ENCODE data around the gene UNC80.

UNC80 gene

DNA sequence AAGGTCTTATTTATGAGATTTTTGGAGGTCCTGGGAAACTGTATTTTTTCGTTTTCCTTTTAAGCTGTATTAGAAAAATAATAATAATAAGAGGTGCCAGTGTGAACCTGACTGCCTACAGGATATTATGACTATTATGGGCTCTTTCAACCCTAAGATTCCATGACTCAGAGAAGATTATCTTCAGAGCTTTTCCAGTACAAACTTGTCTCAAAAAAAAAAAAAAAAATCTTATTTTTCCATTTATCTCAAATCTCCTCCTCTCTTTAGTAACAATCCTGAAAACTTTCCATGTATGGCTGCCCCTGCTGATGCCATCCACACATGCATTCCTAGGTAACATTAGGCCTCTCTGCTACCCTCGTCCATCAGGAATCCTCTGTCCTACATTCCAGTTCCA, 194.1 kb downstream of the UNC80 start:
- Histone ChIP-seq H3K36me3 (ENCODE audit: control insufficient read depth, insufficient read depth, low read length) (no peaks in the 10 kb centered on the region), H3K27ac (ENCODE audit: low read depth, low read length, severe bottlenecking) (no peak overlapping the region), H3K9me3 (ENCODE audit: control insufficient read depth, low read length) (no peaks in the 10 kb centered on the region), H3K4me1 (ENCODE audit: control insufficient read depth, insufficient read depth, low read length, poor library complexity, severe bottlenecking) (no peaks in the 10 kb centered on the region), H3K4me3 (ENCODE audit: extremely low read depth, insufficient read depth, low read length, poor library complexity, severe bottlenecking) (no peak overlapping the region)
- no CpG with 5 or more reads among the region's 2 CpGs for WGBS, 2 experiments (ENCODE audit: insufficient coverage in 2 of 2)

DNA sequence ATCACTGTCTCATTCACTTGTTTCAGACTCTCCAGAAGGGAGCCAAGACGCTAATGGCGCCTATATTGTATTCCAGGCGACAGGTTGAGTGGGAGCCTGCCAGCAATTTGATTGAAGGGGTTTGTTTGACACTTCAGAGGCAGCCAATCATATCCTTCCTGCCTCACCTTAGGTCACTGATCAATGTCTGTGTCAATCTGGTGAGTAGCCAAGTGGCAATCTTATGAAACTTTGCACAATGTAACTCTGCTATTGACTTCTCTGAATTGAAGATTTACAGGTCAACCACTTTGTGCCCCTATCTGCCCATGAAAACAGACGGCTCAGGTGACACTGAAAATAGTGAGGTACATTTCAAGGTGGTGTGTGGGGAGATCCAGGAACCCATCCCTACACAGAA, 198.1 kb downstream of the UNC80 start:
- WGBS, 2 experiments (ENCODE audit: insufficient coverage in 2 of 2) = 91 to 100% methylated on average over 3 to 4 of the region's 4 CpGs

DNA sequence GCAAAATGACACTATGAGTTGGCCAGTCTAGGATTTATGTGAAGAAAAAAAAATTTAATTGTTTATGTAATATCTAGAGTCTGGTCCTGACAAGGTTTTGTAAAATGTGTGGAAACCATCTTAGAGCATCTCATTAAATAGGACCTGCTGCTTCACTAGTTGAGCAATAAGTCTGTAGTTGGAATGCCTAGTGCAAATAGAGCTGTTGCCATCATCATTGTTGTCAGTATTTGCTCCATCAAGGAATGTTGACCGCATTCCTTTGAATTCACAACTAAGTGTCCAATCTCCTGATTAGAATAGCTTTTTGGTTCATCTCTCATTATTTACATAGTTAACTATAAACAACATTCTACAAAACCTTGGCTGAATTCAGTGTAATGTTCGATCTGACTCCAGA, 198.6 kb downstream of the UNC80 start:
- Histone ChIP-seq H3K4me1 (ENCODE audit: control insufficient read depth, insufficient read depth, low read length, poor library complexity, severe bottlenecking) (no peaks in the 10 kb centered on the region), H3K27ac (ENCODE audit: low read depth, low read length, severe bottlenecking) (no peak overlapping the region), H3K4me3 (ENCODE audit: extremely low read depth, insufficient read depth, low read length, poor library complexity, severe bottlenecking) (no peak overlapping the region), H3K9me3 (ENCODE audit: control insufficient read depth, low read length) (no peaks in the 10 kb centered on the region), H3K36me3 (ENCODE audit: control insufficient read depth, insufficient read depth, low read length) (no peaks in the 10 kb centered on the region)
- WGBS, 2 experiments (ENCODE audit: insufficient coverage in 2 of 2) = 88 to 94% methylated on average over 1 to 2 of the region's 2 CpGs

More for the DNA sequence above, 198.1 kb downstream of the UNC80 start:
- Histone ChIP-seq H3K36me3 (ENCODE audit: control insufficient read depth, insufficient read depth, low read length) (no peaks in the 10 kb centered on the region), H3K4me3 (ENCODE audit: extremely low read depth, insufficient read depth, low read length, poor library complexity, severe bottlenecking) (no peak overlapping the region), H3K9me3 (ENCODE audit: control insufficient read depth, low read length) (no peaks in the 10 kb centered on the region), H3K4me1 (ENCODE audit: control insufficient read depth, insufficient read depth, low read length, poor library complexity, severe bottlenecking) (no peaks in the 10 kb centered on the region), H3K27ac (ENCODE audit: low read depth, low read length, severe bottlenecking) (no peak overlapping the region)

DNA sequence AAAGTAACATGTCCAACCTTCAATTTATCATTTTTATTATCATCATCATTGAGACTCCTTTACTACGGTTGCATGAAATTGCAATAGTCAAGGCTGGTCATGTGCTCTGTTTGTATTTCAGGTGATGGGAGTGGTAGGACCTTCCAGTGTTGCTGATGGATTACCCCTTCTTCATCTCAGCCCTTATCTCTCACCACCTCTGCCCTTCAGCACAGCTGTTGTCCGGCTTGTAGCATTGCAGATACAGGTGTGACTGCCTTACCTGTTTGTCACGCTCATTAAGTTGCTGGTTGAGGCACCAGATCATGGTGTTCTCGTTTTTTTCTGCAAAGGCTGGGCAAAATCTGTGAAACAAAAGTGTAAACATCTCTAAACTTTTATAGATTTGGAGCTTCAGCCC, 199.1 kb downstream of the UNC80 start:
- no peaks in the 10 kb centered on the region for H3K4me1 ChIP-seq (ENCODE audit: control insufficient read depth, insufficient read depth, low read length, poor library complexity, severe bottlenecking)
- H3K4me3 ChIP-seq (ENCODE audit: extremely low read depth, insufficient read depth, low read length, poor library complexity, severe bottlenecking) = no peak overlapping the region
- no peaks in the 10 kb centered on the region for H3K9me3 ChIP-seq (ENCODE audit: control insufficient read depth, low read length)
- 77 to 84% methylated on average over 2 to 3 of the region's 4 CpGs for WGBS, 2 experiments (ENCODE audit: insufficient coverage in 2 of 2)
- H3K36me3 ChIP-seq (ENCODE audit: control insufficient read depth, insufficient read depth, low read length) = no peaks in the 10 kb centered on the region
- H3K27ac ChIP-seq (ENCODE audit: low read depth, low read length, severe bottlenecking) = no peak overlapping the region

DNA sequence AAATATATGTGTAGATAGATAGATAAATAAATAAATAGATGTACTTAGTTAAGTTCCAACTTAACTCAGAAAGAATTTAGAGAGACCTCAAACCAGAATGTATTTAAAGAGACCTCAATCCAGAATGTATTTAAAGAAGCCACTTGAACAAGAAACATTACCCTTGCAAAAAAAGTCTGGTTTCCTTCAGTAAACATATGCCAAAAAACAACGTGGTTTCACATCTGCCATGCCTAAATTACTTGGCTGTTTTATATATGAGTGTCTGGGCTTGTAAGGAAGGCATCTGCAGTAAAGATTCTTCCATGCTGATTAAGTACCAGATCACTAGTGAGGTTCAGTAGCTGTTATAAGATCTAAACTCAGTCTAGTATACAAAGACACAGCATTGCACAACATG, 201.7 kb downstream of the UNC80 start:
- Histone ChIP-seq H3K4me3 (ENCODE audit: extremely low read depth, insufficient read depth, low read length, poor library complexity, severe bottlenecking) (no peak overlapping the region), H3K36me3 (ENCODE audit: control insufficient read depth, insufficient read depth, low read length) (no peaks in the 10 kb centered on the region), H3K27ac (ENCODE audit: low read depth, low read length, severe bottlenecking) (no peak overlapping the region), H3K9me3 (ENCODE audit: control insufficient read depth, low read length) (no peaks in the 10 kb centered on the region), H3K4me1 (ENCODE audit: control insufficient read depth, insufficient read depth, low read length, poor library complexity, severe bottlenecking) (no peaks in the 10 kb centered on the region)
- WGBS, 2 experiments (ENCODE audit: insufficient coverage in 2 of 2) = no CpG with 5 or more reads among the region's 1 CpG

DNA sequence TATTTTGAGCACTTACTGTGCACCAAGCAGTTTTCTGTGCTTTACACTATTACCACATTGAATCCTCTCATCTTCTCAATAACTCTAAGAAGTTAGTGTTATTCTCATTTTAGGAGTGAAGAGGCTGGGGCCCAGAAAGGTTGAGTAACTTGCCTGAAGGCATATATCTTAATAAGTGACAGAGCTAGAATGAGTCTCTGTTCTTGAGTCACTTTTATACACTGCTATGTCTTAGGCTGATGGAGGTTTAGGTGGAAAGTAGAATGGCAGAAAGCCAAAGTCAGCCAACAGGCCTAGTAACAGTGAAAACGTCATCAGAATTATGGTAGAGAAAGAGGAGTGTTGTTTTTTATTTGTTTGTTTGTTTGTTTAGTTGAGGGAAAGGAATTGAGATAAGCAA, 202.9 kb downstream of the UNC80 start:
- H3K9me3 ChIP-seq (ENCODE audit: control insufficient read depth, low read length) = no peaks in the 10 kb centered on the region
- H3K4me1 ChIP-seq (ENCODE audit: control insufficient read depth, insufficient read depth, low read length, poor library complexity, severe bottlenecking) = no peaks in the 10 kb centered on the region
- H3K27ac ChIP-seq (ENCODE audit: low read depth, low read length, severe bottlenecking) = no peak overlapping the region
- no peaks in the 10 kb centered on the region for H3K36me3 ChIP-seq (ENCODE audit: control insufficient read depth, insufficient read depth, low read length)
- H3K4me3 ChIP-seq (ENCODE audit: extremely low read depth, insufficient read depth, low read length, poor library complexity, severe bottlenecking) = no peak overlapping the region
- 91% methylated on average over 1 of the region's 1 CpG; no CpG with 5 or more reads in 1 of the 2 experiments for WGBS, 2 experiments (ENCODE audit: insufficient coverage in 2 of 2)

DNA sequence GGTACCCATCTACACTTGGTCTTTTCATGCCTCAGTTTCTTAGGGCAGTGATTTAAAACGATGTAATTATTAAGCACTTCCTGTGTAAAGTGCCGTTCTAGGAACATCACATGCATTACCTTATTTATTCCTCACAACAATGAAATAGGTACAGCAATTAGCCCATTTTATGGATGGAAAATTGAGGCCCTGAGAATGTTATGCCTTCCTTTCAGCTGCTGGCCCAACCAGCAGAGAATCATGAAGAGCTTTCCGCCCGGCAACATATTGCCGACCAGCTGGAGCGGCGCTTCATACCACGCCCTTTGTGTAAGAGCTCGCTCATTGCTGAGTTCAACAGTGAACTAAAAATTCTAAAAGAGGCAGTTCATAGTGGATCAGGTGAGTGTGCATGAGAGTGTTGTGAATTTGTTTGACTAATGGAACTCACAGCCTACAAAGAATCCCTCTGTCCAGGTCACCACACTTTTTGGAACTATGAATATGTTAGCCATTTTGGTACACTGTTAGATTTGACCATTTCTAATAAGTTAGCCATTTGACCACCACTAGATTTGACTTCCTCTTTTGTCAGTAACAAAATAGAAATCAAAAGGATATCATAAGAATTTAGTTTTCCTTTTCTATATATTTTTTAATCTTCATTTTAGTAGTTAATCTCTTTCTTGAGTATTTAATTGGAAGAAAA, 205.2 kb downstream of the UNC80 start:
- no peaks in the 10 kb centered on the region for H3K9me3 ChIP-seq (ENCODE audit: control insufficient read depth, low read length)
- H3K4me3 ChIP-seq (ENCODE audit: extremely low read depth, insufficient read depth, low read length, poor library complexity, severe bottlenecking) = no peak overlapping the region
- 92 to 96% methylated on average over 7 to 8 of the region's 9 CpGs for WGBS, 2 experiments (ENCODE audit: insufficient coverage in 2 of 2)

DNA sequence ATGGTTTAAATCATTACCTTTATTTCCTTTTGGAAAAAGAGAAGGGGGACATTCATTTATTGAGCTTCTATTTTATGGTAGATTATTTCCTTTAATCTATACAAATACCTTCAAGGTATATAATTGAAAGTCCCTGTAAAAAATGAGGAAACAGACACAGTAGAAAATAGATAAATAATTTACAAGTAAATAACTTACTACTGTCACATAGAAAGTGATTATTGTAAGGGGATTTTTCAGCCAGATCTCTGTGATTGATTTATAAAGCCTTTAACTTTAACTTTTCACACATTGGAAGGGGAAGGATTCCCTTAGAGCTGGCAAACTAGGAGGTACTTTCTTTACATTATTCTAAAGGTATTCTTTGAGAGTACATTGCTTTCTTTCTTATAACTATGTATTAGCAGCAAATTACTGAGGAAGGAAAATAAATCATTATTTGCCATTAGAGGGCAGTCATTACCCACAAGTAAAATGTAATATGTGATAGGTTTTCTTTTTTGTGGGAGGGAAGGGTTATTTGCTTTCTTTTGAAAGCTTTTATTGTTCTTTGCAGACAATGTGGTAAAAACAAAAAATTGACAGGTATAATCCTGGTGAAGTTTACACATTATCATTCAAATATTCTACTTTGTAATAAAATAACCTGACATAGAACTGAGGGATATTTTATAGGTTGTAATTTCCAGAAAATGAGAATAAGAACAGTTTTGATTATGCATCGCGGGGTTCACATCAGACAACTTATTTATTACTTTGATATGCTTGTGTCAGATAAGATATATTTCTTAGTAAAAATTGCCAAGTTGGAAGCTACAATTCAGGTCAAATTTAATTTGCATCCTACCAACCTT, 206.0 kb downstream of the UNC80 start:
- no peak overlapping the region for H3K4me3 ChIP-seq (ENCODE audit: extremely low read depth, insufficient read depth, low read length, poor library complexity, severe bottlenecking)
- no peak overlapping the region for H3K27ac ChIP-seq (ENCODE audit: low read depth, low read length, severe bottlenecking)
- H3K4me1 ChIP-seq (ENCODE audit: control insufficient read depth, insufficient read depth, low read length, poor library complexity, severe bottlenecking) = no peaks in the 10 kb centered on the region
- no peaks in the 10 kb centered on the region for H3K36me3 ChIP-seq (ENCODE audit: control insufficient read depth, insufficient read depth, low read length)
- H3K9me3 ChIP-seq (ENCODE audit: control insufficient read depth, low read length) = no peaks in the 10 kb centered on the region
- WGBS, 2 experiments (ENCODE audit: insufficient coverage in 2 of 2) = no CpG with 5 or more reads among the region's 2 CpGs

More for the DNA sequence above, 205.2 kb downstream of the UNC80 start:
- Histone ChIP-seq H3K36me3 (ENCODE audit: control insufficient read depth, insufficient read depth, low read length) (no peaks in the 10 kb centered on the region), H3K4me1 (ENCODE audit: control insufficient read depth, insufficient read depth, low read length, poor library complexity, severe bottlenecking) (no peaks in the 10 kb centered on the region), H3K27ac (ENCODE audit: low read depth, low read length, severe bottlenecking) (no peak overlapping the region)

DNA sequence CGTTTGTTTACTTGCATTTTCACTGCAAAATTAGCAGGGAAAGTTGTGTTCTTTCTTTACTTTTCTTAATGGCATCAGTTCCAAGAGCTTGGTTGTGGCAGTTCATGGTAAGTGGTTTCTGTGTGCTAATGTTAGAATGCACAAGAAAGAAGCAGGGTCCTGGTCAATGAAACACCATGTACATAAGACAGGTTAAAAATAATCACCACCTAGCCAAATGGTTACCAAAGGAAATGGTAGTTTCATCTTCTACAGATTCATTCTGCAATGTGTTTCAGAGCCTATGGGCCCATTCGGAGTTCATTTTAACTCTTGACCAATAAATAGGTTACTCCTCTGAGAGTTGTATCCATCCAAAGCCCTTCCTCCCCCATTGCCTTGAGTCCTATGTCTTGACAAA, 212.7 kb downstream of the UNC80 start:
- no peaks in the 10 kb centered on the region for H3K4me1 ChIP-seq (ENCODE audit: control insufficient read depth, insufficient read depth, low read length, poor library complexity, severe bottlenecking)
- H3K27ac ChIP-seq (ENCODE audit: low read depth, low read length, severe bottlenecking) = no peak overlapping the region
- H3K9me3 ChIP-seq (ENCODE audit: control insufficient read depth, low read length) = no peaks in the 10 kb centered on the region
- 86 to 100% methylated on average over 1 of the region's 2 CpGs for WGBS, 2 experiments (ENCODE audit: insufficient coverage in 2 of 2)
- no peaks in the 10 kb centered on the region for H3K36me3 ChIP-seq (ENCODE audit: control insufficient read depth, insufficient read depth, low read length)
- H3K4me3 ChIP-seq (ENCODE audit: extremely low read depth, insufficient read depth, low read length, poor library complexity, severe bottlenecking) = no peak overlapping the region

DNA sequence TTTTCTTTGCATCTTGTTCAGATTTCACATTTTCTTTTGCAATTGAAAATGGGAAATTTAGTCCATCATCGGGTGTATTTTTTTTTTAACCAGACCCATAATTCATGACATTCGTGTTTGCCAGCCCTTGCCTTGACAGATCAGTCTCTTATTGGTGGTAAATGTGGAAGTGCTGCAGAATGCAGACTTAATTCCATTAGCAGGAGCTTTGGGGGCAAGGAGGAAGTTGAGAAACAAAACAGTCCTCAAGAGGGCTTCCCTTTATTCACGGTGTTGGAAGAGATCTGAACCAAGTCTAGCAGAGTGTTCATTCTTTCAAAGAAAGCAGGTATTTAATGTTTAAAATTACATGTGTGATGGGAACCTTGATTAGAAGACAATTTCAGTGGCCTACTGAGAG, 214.2 kb downstream of the UNC80 start:
- Histone ChIP-seq H3K4me1 (ENCODE audit: control insufficient read depth, insufficient read depth, low read length, poor library complexity, severe bottlenecking) (no peaks in the 10 kb centered on the region), H3K4me3 (ENCODE audit: extremely low read depth, insufficient read depth, low read length, poor library complexity, severe bottlenecking) (no peak overlapping the region), H3K36me3 (ENCODE audit: control insufficient read depth, insufficient read depth, low read length) (no peaks in the 10 kb centered on the region), H3K27ac (ENCODE audit: low read depth, low read length, severe bottlenecking) (no peak overlapping the region), H3K9me3 (ENCODE audit: control insufficient read depth, low read length) (no peaks in the 10 kb centered on the region)
- WGBS, 2 experiments (ENCODE audit: insufficient coverage in 2 of 2) = 73% methylated on average over 1 of the region's 3 CpGs; no CpG with 5 or more reads in 1 of the 2 experiments

DNA sequence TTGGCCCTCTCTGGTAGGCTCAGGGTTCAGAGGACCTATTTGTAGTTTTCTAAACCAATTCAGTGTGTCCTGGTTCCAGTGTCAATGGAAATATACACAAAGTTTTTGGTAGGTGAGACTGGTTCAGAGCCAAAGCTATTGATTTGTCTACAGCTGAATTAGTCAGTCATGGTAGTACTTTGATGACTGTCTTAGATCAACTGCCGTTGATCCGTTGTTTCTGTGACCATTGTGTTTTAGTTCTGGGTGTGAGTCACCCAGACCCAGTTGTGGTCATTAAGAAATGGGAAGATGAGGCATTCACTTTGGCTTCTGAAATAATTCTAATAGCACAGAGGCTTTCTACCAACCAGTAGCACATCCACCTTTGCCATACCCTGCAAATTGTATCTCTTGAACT, 214.8 kb downstream of the UNC80 start:
- Histone ChIP-seq H3K36me3 (ENCODE audit: control insufficient read depth, insufficient read depth, low read length) (no peaks in the 10 kb centered on the region), H3K4me3 (ENCODE audit: extremely low read depth, insufficient read depth, low read length, poor library complexity, severe bottlenecking) (no peak overlapping the region), H3K4me1 (ENCODE audit: control insufficient read depth, insufficient read depth, low read length, poor library complexity, severe bottlenecking) (no peaks in the 10 kb centered on the region), H3K9me3 (ENCODE audit: control insufficient read depth, low read length) (no peaks in the 10 kb centered on the region), H3K27ac (ENCODE audit: low read depth, low read length, severe bottlenecking) (no peak overlapping the region)
- 69 to 83% methylated on average over 2 of the region's 2 CpGs for WGBS, 2 experiments (ENCODE audit: insufficient coverage in 2 of 2)

Measured in mesodermal cell (in vitro differentiated cells).